ENCODE measurements around the gene PRRG2. TPM values are rescaled to one million over a fixed set of nuclear protein-coding genes. Genes with fewer than 3 reads are reported as not detected.

The PRRG2 gene
- total RNA-seq, 1 donor from 2014 or later: 10.1 TPM

- peak; percentile 31 for ATAC-seq
- DNase-seq: peak; percentile 92
Observed at GRCh38 chr19:49637821-49638738, 57.0 kb downstream of the PRRG2 start.

GRCh38 chr19:49639401-49640112 is 58.4 kb downstream of the PRRG2 start:
- Histone ChIP-seq H3K9me3 (no peaks in the 10 kb centered on the region), H3K27ac (peak overlapping the region; percentile 100), H3K4me3 (peak overlapping the region; percentile 91), H3K36me3 (no peaks in the 10 kb centered on the region), H3K27me3 (no peaks in the 10 kb centered on the region), H3K4me1 (peaks cover 34% of the 10 kb centered on the region)
- ATAC-seq (no peak), DNase-seq (no peak)
- TF ChIP-seq CTCF (IDR thresholded peaks at IDR 0.05): no peak
- intact Hi-C loops (cut with DNase I): no loop called here

More at GRCh38 chr19:49637821-49638738, 57.0 kb downstream of the PRRG2 start:
- TF ChIP-seq CTCF (IDR thresholded peaks at IDR 0.05): no peak
- intact Hi-C loops (cut with DNase I): no loop called here
- Histone ChIP-seq H3K27ac (peak overlapping the region; percentile 100), H3K9me3 (no peaks in the 10 kb centered on the region), H3K27me3 (no peaks in the 10 kb centered on the region), H3K36me3 (no peaks in the 10 kb centered on the region), H3K4me1 (peaks cover 26% of the 10 kb centered on the region), H3K4me3 (peak overlapping the region; percentile 91)

- Histone ChIP-seq H3K27me3 (no peaks in the 10 kb centered on the region), H3K27ac (peak within 1 kb of the TSS; percentile 100), H3K4me1 (peaks cover 34% of the 10 kb centered on the region), H3K9me3 (no peaks in the 10 kb centered on the region), H3K36me3 (no peaks in the 10 kb centered on the region), H3K4me3 (peak within 1 kb of the TSS; percentile 91)
- peak; percentile 100 for DNase-seq
- ATAC-seq: peak; percentile 74
- intact Hi-C loops (cut with DNase I): no loop called here
- TF ChIP-seq CTCF (IDR thresholded peaks at IDR 0.05): no peak
Observed at GRCh38 chr19:49640113-49640898, 59.2 kb downstream of the PRRG2 start, which contains the start of gene RRAS. Gene RRAS (minus strand): TSS chr19:49640143. CDS start chr19:49640098, 45 bp downstream.

Other genes starting within 250 kb of the PRRG2 start
- gene CD37, start 245.9 kb upstream of the PRRG2 start, total RNA-seq: 101 TPM
- gene TEAD2, start 218.9 kb upstream of the PRRG2 start, total RNA-seq: 36.4 TPM
- gene DKKL1, start 217.4 kb upstream of the PRRG2 start, total RNA-seq: not detected
- gene KASH5, start 193.1 kb upstream of the PRRG2 start, total RNA-seq: 2.2 TPM
- not detected for gene PTH2, start 157.9 kb upstream of the PRRG2 start, total RNA-seq
- gene GFY, start 155.9 kb upstream of the PRRG2 start, total RNA-seq: not detected
- gene SLC17A7, start 139.8 kb upstream of the PRRG2 start, total RNA-seq: 0.69 TPM
- 64.2 TPM for gene PIH1D1, start 129.5 kb upstream of the PRRG2 start, total RNA-seq
- 32.3 TPM for gene ALDH16A1, start 128.1 kb upstream of the PRRG2 start, total RNA-seq
- gene FLT3LG, start 107.1 kb upstream of the PRRG2 start, total RNA-seq: 12.1 TPM
- gene RPL13A, start 93.7 kb upstream of the PRRG2 start, total RNA-seq: 1,829 TPM
- 1,616 TPM for gene RPS11, start 84.9 kb upstream of the PRRG2 start, total RNA-seq
- gene FCGRT, start 68.7 kb upstream of the PRRG2 start, total RNA-seq: 320 TPM
- 22.1 TPM for gene RCN3, start 53.3 kb upstream of the PRRG2 start, total RNA-seq
- 48.7 TPM for gene NOSIP, start 760 bp upstream of the PRRG2 start, total RNA-seq
- gene PRR12, start 9.9 kb downstream of the PRRG2 start, total RNA-seq: 30.9 TPM
- 138 TPM for gene RRAS, start 58.8 kb downstream of the PRRG2 start, total RNA-seq
- 67.9 TPM for gene SCAF1, start 60.9 kb downstream of the PRRG2 start, total RNA-seq
- gene IRF3, start 84.5 kb downstream of the PRRG2 start, total RNA-seq: 86.4 TPM
- gene BCL2L12, start 84.6 kb downstream of the PRRG2 start, total RNA-seq: 15.8 TPM
- gene PRMT1, start 96.0 kb downstream of the PRRG2 start, total RNA-seq: 90.8 TPM
- 1.9 TPM for gene ADM5, start 108.3 kb downstream of the PRRG2 start, total RNA-seq
- 6.1 TPM for gene CPT1C, start 109.8 kb downstream of the PRRG2 start, total RNA-seq
- 0.43 TPM for gene TSKS, start 182.0 kb downstream of the PRRG2 start, total RNA-seq
- 61.2 TPM for gene AP2A1, start 185.7 kb downstream of the PRRG2 start, total RNA-seq
- gene FUZ, start 232.0 kb downstream of the PRRG2 start, total RNA-seq: 20.1 TPM
- gene MED25, start 237.0 kb downstream of the PRRG2 start, total RNA-seq: 45.9 TPM